22Rv1 (cell line): Measurements from ENCODE around the gene EFCC1.

ENCODE experiments used
- CTCF ChIP-seq: fragments of 450-650 bp; IDR thresholded peaks from 2 replicates; pipeline ENCODE4 v1.5.1; 2017; ENCODE audit warnings: mild to moderate bottlenecking
- ZFX ChIP-seq: fragments of 450-650 bp; IDR thresholded peaks from 2 replicates; pipeline ENCODE4 v1.6.1; 2017; ENCODE audit warnings: antibody characterized with exemption, borderline replicate concordance

GRCh38 chr3:129033633-129034321 lies 32.7 kb downstream of the EFCC1 start:
- TF ChIP-seq CTCF (no peak), ZFX (no peak)
